Activated CD4-positive, alpha-beta T cell treated with anti-CD3 and anti-CD28 coated beads, Interleukin-2, amount 50 U/mL, for 1 hour (primary cell): Measurements from ENCODE around the gene FCER1G.
A peak's percentile ranks its signal among the peaks of the same experiment; 100 is the strongest.

Experiments
- DNase-seq: peaks from one replicate; pipeline ENCODE4 v3.0.0-alpha.2; 2020

Gene FCER1G

GRCh38 chr1:161215076-161215475 lies at the start of gene FCER1G:
Gene FCER1G, plus strand, starts transcription at chr1:161215295. Its CDS starts 27 bp downstream, at chr1:161215322.
- no peak for DNase-seq

- DNase-seq = peak; percentile 89
Measured at GRCh38 chr1:161165742-161166668, 49.1 kb upstream of the FCER1G start, which contains the start of gene PPOX. Gene PPOX, plus strand, starts transcription at chr1:161166426. Its CDS starts 422 bp downstream, at chr1:161166848.

- DNase-seq = no peak
Measured at GRCh38 chr1:161166669-161167548, 48.2 kb upstream of the FCER1G start.

- no peak for DNase-seq
Measured at GRCh38 chr1:161168906-161169305, 46.2 kb upstream of the FCER1G start.

GRCh38 chr1:161171191-161171590 lies 43.9 kb upstream of the FCER1G start:
- no peak for DNase-seq

GRCh38 chr1:161171696-161172095 lies 43.4 kb upstream of the FCER1G start:
- DNase-seq = no peak

GRCh38 chr1:161172349-161172748 lies 42.7 kb upstream of the FCER1G start:
- no peak for DNase-seq

- no peak for DNase-seq
Measured at GRCh38 chr1:161172776-161173376, 42.2 kb upstream of the FCER1G start.

GRCh38 chr1:161173711-161174110 lies 41.4 kb upstream of the FCER1G start:
- DNase-seq = no peak

GRCh38 chr1:161174911-161175310 lies 40.2 kb upstream of the FCER1G start:
- DNase-seq = no peak

GRCh38 chr1:161175771-161176453 lies 39.2 kb upstream of the FCER1G start:
- DNase-seq = no peak

- DNase-seq = no peak
Measured at GRCh38 chr1:161176468-161177111, 38.5 kb upstream of the FCER1G start.

- DNase-seq = peak; percentile 94
Measured at GRCh38 chr1:161177112-161177935, 37.8 kb upstream of the FCER1G start, which contains the start of gene B4GALT3. Gene B4GALT3, minus strand, starts transcription at chr1:161177507. Its CDS starts 1,447 bp downstream, at chr1:161176060.

- DNase-seq = no peak
Measured at GRCh38 chr1:161177936-161178244, 37.2 kb upstream of the FCER1G start.

- DNase-seq = no peak
Measured at GRCh38 chr1:161179698-161180097, 35.4 kb upstream of the FCER1G start.

- no peak for DNase-seq
Measured at GRCh38 chr1:161180639-161181038, 34.5 kb upstream of the FCER1G start.

- DNase-seq = peak; percentile 46
Measured at GRCh38 chr1:161182214-161182613, 32.9 kb upstream of the FCER1G start.

- DNase-seq = peak; percentile 67
Measured at GRCh38 chr1:161185282-161185682, 29.8 kb upstream of the FCER1G start.

GRCh38 chr1:161185732-161186311 lies 29.3 kb upstream of the FCER1G start:
- no peak for DNase-seq

- no peak for DNase-seq
Measured at GRCh38 chr1:161187311-161187710, 27.8 kb upstream of the FCER1G start.

- DNase-seq = no peak
Measured at GRCh38 chr1:161188381-161188780, 26.7 kb upstream of the FCER1G start.
